ENCODE data around the gene SAP30L. TPM values are rescaled to one million over a fixed set of nuclear protein-coding genes. Genes with fewer than 3 reads are reported as not detected.

The SAP30L gene
- total and polyA plus RNA-seq, 2 of the 13 experiments (the other 11 are each of a cell fraction or from before 2014, with no cell fraction given) = 27.9 to 37.2 TPM

DNA sequence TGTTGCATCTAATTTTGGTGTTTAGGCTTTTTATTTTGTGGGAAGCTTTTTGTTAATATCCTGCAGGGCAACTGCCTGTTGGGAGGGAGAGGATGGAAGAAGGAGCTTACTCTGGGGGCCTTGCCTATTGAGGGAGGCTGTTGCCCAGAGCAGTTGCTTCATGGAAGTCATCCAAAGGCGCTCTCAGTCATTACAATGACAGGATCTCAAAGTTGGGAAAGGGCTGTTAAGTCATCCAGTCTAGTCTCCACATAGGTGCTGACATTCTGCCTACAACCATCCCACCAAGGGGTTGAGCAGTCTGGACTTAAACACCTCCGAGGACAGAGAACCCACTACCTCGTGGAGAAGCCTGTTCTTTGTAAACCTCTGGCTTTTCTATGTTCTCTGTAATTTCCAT, 13.2 kb downstream of the SAP30L start:
- ChIA-PET POLR2A (no interaction called here), CTCF (ENCODE audit: low intra/inter-chr PET ratio, low total read pairs) (no interaction called here)
- Histone ChIP-seq H3K4me3 (replicated peaks in 1 of 3; ENCODE audit: insufficient read depth in 1 of 3, low read depth in 2 of 3, low read length in 3 of 3) (no peak overlapping the region), H4K20me1 (ENCODE audit: insufficient read depth, low read length) (no peaks in the 10 kb centered on the region; the same call in 1 of the 2 replicates), H3K4me2 (ENCODE audit: low read depth, low read length) (no peak overlapping the region), H3K27me3 (ENCODE audit: control insufficient read depth in 1 of 2, insufficient read depth in 2 of 2, low read length in 2 of 2) (no peaks in the 10 kb centered on the region; a peak in 1 of 5 replicates), H3K27ac (ENCODE audit: extremely low read length, insufficient read depth, low read length) (no peak overlapping the region), H2AFZ (ENCODE audit: low read length) (no peak overlapping the region), H3K4me1 (ENCODE audit: insufficient read depth, low read length) (peaks cover 14% of the 10 kb centered on the region), H3K79me2 (ENCODE audit: insufficient read depth, low read length) (no peaks in the 10 kb centered on the region), H3K9me3 (ENCODE audit: low read length) (no peaks in the 10 kb centered on the region), H3K36me3 (replicated peaks in 1 of 2; ENCODE audit: control insufficient read depth in 1 of 2, insufficient read depth in 2 of 2, low read length in 2 of 2) (peaks cover 6 to 19% of the 10 kb centered on the region in 2 experiments), H3K9ac (ENCODE audit: insufficient read depth, low read depth, low read length) (no peak overlapping the region)
- TF ChIP-seq, protein P1, sequence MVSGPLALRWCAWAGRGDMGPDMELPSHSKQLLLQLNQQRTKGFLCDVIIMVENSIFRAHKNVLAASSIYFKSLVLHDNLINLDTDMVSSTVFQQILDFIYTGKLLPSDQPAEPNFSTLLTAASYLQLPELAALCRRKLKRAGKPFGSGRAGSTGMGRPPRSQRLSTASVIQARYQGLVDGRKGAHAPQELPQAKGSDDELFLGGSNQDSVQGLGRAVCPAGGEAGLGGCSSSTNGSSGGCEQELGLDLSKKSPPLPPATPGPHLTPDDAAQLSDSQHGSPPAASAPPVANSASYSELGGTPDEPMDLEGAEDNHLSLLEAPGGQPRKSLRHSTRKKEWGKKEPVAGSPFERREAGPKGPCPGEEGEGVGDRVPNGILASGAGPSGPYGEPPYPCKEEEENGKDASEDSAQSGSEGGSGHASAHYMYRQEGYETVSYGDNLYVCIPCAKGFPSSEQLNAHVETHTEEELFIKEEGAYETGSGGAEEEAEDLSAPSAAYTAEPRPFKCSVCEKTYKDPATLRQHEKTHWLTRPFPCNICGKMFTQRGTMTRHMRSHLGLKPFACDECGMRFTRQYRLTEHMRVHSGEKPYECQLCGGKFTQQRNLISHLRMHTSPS (CRISPR knock-in tag; IDR thresholded peaks at IDR 0.05; ENCODE audit: low read depth) = no peak
- no peak for TF ChIP-seq HNF4A (CRISPR knock-in tag; IDR thresholded peaks at IDR 0.05)
- TF ChIP-seq CBX5 (CRISPR knock-in tag; IDR thresholded peaks at IDR 0.05; ENCODE audit: borderline replicate concordance) = no peak
- in situ Hi-C loops (cut with HindIII; ENCODE audit: extremely low pct_ligation_motif_present, low pct_unique_long_range_greater_than_20kb) = no loop called here
- intact Hi-C loops (cut with micrococcal nuclease; ENCODE audit: unreplicated experiment) = no loop called here
- no TSS peak for BruUV-seq (replicated peaks)
- FAIRE-seq = no peak
- no peak for ATAC-seq
- DNase-seq (ENCODE audit: low spot score) = no peak
- WGBS (ENCODE audit: low lambda C conversion rate) = 97% methylated on average over 3 of the region's 3 CpGs

DNA sequence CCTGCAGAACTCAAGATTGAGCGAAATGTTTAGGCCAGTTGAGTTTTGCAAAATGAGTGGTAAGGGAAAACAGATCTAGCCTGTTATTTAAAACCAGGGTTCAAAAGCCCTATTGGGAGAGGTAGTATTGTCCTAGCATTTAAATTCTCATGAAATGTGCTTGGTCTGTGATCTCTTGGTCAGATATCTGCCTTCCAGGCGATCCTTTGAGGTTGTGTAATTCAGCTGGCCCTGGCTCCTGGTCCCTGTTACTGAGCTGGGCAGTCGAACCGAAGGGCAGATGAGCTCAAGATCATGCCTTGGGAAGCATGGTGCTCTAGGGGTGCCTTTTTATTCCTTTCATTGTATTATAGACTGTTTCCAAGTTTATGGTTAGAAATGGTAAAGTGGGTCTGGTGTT, 14.4 kb downstream of the SAP30L start:
- no TSS peak for BruUV-seq (replicated peaks)
- H4K20me1 ChIP-seq (ENCODE audit: insufficient read depth, low read length) = no peaks in the 10 kb centered on the region; the same call in 1 of the 2 replicates
- H3K9ac ChIP-seq (ENCODE audit: insufficient read depth, low read depth, low read length) = no peak overlapping the region
- no peak overlapping the region for H3K27ac ChIP-seq (ENCODE audit: extremely low read length, insufficient read depth, low read length)
- no peak overlapping the region for H2AFZ ChIP-seq (ENCODE audit: low read length)
- intact Hi-C loops (cut with micrococcal nuclease; ENCODE audit: unreplicated experiment) = no loop called here
- H3K9me3 ChIP-seq (ENCODE audit: low read length) = no peaks in the 10 kb centered on the region
- peaks cover 25% of the 10 kb centered on the region for H3K4me1 ChIP-seq (ENCODE audit: insufficient read depth, low read length)
- CTCF ChIA-PET (ENCODE audit: low intra/inter-chr PET ratio, low total read pairs) = no interaction called here
- H3K36me3 ChIP-seq (replicated peaks in 1 of 2; ENCODE audit: control insufficient read depth in 1 of 2, insufficient read depth in 2 of 2, low read length in 2 of 2) = peaks cover 6 to 12% of the 10 kb centered on the region in 2 experiments
- ATAC-seq = no peak
- POLR2A ChIA-PET = no interaction called here
- 59% methylated on average over 4 of the region's 4 CpGs for WGBS (ENCODE audit: low lambda C conversion rate)
- H3K4me3 ChIP-seq (replicated peaks in 1 of 3; ENCODE audit: insufficient read depth in 1 of 3, low read depth in 2 of 3, low read length in 3 of 3) = no peak overlapping the region
- H3K79me2 ChIP-seq (ENCODE audit: insufficient read depth, low read length) = no peaks in the 10 kb centered on the region
- DNase-seq (ENCODE audit: low spot score) = no peak
- FAIRE-seq = no peak
- H3K27me3 ChIP-seq (ENCODE audit: control insufficient read depth in 1 of 2, insufficient read depth in 2 of 2, low read length in 2 of 2) = no peaks in the 10 kb centered on the region; a peak in 1 of 5 replicates
- in situ Hi-C loops (cut with HindIII; ENCODE audit: extremely low pct_ligation_motif_present, low pct_unique_long_range_greater_than_20kb) = no loop called here
- no peak overlapping the region for H3K4me2 ChIP-seq (ENCODE audit: low read depth, low read length)
- TF ChIP-seq, protein P2, sequence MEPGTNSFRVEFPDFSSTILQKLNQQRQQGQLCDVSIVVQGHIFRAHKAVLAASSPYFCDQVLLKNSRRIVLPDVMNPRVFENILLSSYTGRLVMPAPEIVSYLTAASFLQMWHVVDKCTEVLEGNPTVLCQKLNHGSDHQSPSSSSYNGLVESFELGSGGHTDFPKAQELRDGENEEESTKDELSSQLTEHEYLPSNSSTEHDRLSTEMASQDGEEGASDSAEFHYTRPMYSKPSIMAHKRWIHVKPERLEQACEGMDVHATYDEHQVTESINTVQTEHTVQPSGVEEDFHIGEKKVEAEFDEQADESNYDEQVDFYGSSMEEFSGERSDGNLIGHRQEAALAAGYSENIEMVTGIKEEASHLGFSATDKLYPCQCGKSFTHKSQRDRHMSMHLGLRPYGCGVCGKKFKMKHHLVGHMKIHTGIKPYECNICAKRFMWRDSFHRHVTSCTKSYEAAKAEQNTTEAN (CRISPR knock-in tag; conservative IDR thresholded peaks at IDR 0.05) = no peak
- TF ChIP-seq RNF2 (conservative IDR thresholded peaks at IDR 0.05; ENCODE audit: low read depth) (no peak), SMAD1 (CRISPR knock-in tag; IDR thresholded peaks at IDR 0.05; ENCODE audit: borderline replicate concordance, low read depth) (no peak), CC2D1A (CRISPR knock-in tag; IDR thresholded peaks at IDR 0.05) (no peak), GATAD1 (CRISPR knock-in tag; IDR thresholded peaks at IDR 0.05) (no peak), ZNF777 (CRISPR knock-in tag; IDR thresholded peaks at IDR 0.05) (no peak), ZNF878 (CRISPR knock-in tag; IDR thresholded peaks at IDR 0.05) (no peak), ELF4 (CRISPR knock-in tag; IDR thresholded peaks at IDR 0.05; ENCODE audit: borderline replicate concordance) (no peak), RFXAP (CRISPR knock-in tag; IDR thresholded peaks at IDR 0.05; ENCODE audit: borderline replicate concordance) (no peak), ZNF101 (CRISPR knock-in tag; IDR thresholded peaks at IDR 0.05; ENCODE audit: borderline replicate concordance, low read depth) (no peak), ONECUT2 (CRISPR knock-in tag; IDR thresholded peaks at IDR 0.05) (no peak), ZNF619 (CRISPR knock-in tag; IDR thresholded peaks at IDR 0.05) (no peak)
- TF ChIP-seq, protein P3, sequence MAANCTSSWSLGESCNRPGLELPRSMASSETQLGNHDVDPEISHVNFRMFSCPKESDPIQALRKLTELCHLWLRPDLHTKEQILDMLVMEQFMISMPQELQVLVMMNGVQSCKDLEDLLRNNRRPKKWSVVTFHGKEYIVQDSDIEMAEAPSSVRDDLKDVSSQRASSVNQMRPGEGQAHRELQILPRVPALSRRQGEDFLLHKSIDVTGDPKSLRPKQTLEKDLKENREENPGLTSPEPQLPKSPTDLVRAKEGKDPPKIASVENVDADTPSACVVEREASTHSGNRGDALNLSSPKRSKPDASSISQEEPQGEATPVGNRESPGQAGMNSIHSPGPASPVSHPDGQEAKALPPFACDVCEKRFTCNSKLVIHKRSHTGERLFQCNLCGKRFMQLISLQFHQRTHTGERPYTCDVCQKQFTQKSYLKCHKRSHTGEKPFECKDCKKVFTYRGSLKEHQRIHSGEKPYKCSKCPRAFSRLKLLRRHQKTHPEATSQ (CRISPR knock-in tag; IDR thresholded peaks at IDR 0.05; ENCODE audit: borderline replicate concordance) = no peak
